Esophagus (tissue), 2 donors: Measurements from ENCODE around the gene DEFB132. TPM values are rescaled to one million over a fixed set of nuclear protein-coding genes. Genes with fewer than 3 reads are reported as not detected.
A peak's percentile ranks its signal among the peaks of the same experiment; 100 is the strongest.

Source experiments
- H3K27ac ChIP-seq, 2 donors: one replicate each; pipeline ENCODE4 v1.5.1; 2013; ENCODE audit warnings: low read depth in 2 of 2, mild to moderate bottlenecking in 2 of 2, inconsistent platforms in 1 of 2, low read length in 1 of 2, moderate library complexity in 1 of 2
- H3K27me3 ChIP-seq, 2 donors: one replicate each; pipeline ENCODE4 v1.6.1; 2013; ENCODE audit warnings: low read length in 2 of 2, control low read depth in 1 of 2, mild to moderate bottlenecking in 1 of 2; ENCODE audit not compliant: insufficient read depth in 2 of 2, control insufficient read depth in 1 of 2
- H3K36me3 ChIP-seq, 2 donors: one replicate each; pipeline ENCODE4 v1.6.1; 2013; ENCODE audit warnings: low read length in 1 of 2; ENCODE audit not compliant: control insufficient read depth in 2 of 2, insufficient read depth in 2 of 2
- H3K4me1 ChIP-seq, 2 donors: one replicate each; pipeline ENCODE4 v1.6.1; 2013; ENCODE audit warnings: low read length in 1 of 2; ENCODE audit not compliant: control insufficient read depth in 2 of 2, insufficient read depth in 2 of 2
- H3K4me3 ChIP-seq, 2 donors: one replicate each; pipeline ENCODE4 v1.5.1; 2013; ENCODE audit warnings: low read length in 2 of 2, mild to moderate bottlenecking in 2 of 2, low read depth in 1 of 2, moderate library complexity in 1 of 2
- H3K9me3 ChIP-seq, 2 donors: one replicate each; pipeline ENCODE4 v1.6.1; 2013; ENCODE audit warnings: mild to moderate bottlenecking in 2 of 2, low read depth in 1 of 2, low read length in 1 of 2, moderate library complexity in 1 of 2; ENCODE audit not compliant: control insufficient read depth in 2 of 2, insufficient read depth in 1 of 2
- WGBS, 2 donors: extraction: QIAGEN DNeasy Blood & Tissue Kit; methylation state at CpG; one replicate each; pipeline ENCODE4 v1.1.7; 2013; 5-methylcytosine and 5-hydroxymethylcytosine counted together
- polyA plus RNA-seq, 2 donors: library from polyadenylated mRNA; stranded (reverse); fragments of 200-250 nt; gene quantifications; one replicate each; pipeline ENCODE4 v1.2.3, GENCODE V29; 2013
- donor health status: healthy with polysubstance abuse.
- donor health status: Bipolar disorder and iron deficiency.

Gene DEFB132
- polyA plus RNA-seq, 2 donors: not detected

DNA sequence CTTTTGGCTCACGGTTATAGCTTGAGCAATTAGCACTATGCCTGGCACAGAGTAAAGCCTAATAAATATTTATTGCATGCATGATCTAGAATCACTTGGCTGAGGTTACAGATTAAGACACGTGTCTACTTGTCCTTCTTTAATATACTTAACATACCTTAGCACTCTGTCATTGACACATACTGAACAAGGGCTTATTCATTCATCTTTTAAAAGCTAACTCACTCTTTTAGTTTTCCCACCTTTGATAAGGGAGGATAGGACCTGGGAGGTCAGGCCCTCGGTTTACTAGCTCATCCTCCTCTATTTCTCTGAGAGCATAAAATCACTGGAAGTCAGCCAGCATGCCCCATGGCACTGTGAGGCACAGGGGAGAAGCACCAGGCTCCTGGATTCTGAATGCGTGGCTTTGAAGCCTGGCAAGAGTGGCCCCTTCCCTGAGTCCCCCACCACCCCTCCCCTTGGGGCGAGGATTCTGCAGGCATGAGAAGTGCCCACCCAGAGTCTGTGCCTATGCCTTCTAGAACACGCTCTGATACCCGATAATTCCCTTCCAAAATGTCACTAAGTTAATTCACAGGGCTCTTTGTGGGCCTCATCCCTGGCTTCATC is 51.0 kb downstream of the DEFB132 start:
- H3K9me3 ChIP-seq: no peaks in the 10 kb centered on the region
- peak overlapping the region in 1 of 2 donors; percentile 17 for H3K27ac ChIP-seq
- no peak overlapping the region for H3K4me3 ChIP-seq
- peaks cover 0 to 2% of the 10 kb centered on the region in 2 donors for H3K27me3 ChIP-seq
- H3K36me3 ChIP-seq: no peaks in the 10 kb centered on the region
- 41 to 56% methylated on average over 7 of the region's 7 CpGs for WGBS, 2 donors
- no peaks in the 10 kb centered on the region for H3K4me1 ChIP-seq

- Histone ChIP-seq H3K27me3 (no peaks in the 10 kb centered on the region), H3K9me3 (no peaks in the 10 kb centered on the region), H3K27ac (peak overlapping the region; percentile 38 to 84), H3K36me3 (no peaks in the 10 kb centered on the region), H3K4me1 (no peaks in the 10 kb centered on the region), H3K4me3 (no peak overlapping the region)
- WGBS, 2 donors: 21 to 28% methylated on average over 6 of the region's 6 CpGs
These were observed 51.8 kb downstream of the DEFB132 start for GRCh38 chr20:309306-309840.

- H3K4me1 ChIP-seq: no peaks in the 10 kb centered on the region
- no peaks in the 10 kb centered on the region for H3K27me3 ChIP-seq
- H3K36me3 ChIP-seq: no peaks in the 10 kb centered on the region
- peak overlapping the region; percentile 38 to 84 for H3K27ac ChIP-seq
- H3K4me3 ChIP-seq: peak overlapping the region; percentile 19 to 27
- WGBS, 2 donors: 18 to 32% methylated on average over 31 of the region's 31 CpGs
- no peaks in the 10 kb centered on the region for H3K9me3 ChIP-seq
These were observed 52.5 kb downstream of the DEFB132 start for GRCh38 chr20:309841-310644.

DNA sequence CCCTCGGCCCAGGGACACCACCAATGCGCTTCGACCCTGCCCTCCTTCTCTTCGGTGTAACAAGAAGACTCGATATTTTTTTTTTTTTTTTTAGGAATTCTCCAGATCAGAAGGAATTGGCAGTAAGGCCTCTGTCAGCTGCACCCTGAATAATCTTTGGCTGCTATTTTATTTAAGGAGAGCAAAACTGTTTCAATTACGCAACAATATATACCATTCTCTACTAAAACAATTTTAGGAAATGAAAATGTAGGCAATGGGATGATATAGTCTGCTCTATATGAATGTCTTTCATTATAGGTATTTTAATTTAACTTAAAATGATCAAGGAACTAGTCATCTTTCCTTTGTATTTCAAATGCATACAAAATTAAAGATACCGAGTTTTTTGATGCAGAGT is 53.1 kb downstream of the DEFB132 start:
- Histone ChIP-seq H3K4me1 (no peaks in the 10 kb centered on the region), H3K27me3 (no peaks in the 10 kb centered on the region), H3K27ac (no peak overlapping the region), H3K36me3 (no peaks in the 10 kb centered on the region), H3K9me3 (no peaks in the 10 kb centered on the region), H3K4me3 (no peak overlapping the region)
- WGBS, 2 donors: 12 to 29% methylated on average over 7 of the region's 7 CpGs

Other genes starting within 250 kb of the DEFB132 start
- gene DEFB125, start 170.1 kb upstream of the DEFB132 start, polyA plus RNA-seq: not detected
- not detected for gene DEFB126, start 115.1 kb upstream of the DEFB132 start, polyA plus RNA-seq
- not detected for gene DEFB127, start 100.3 kb upstream of the DEFB132 start, polyA plus RNA-seq
- not detected for gene DEFB128, start 68.0 kb upstream of the DEFB132 start, polyA plus RNA-seq
- gene DEFB129, start 30.5 kb upstream of the DEFB132 start, polyA plus RNA-seq: not detected
- 1 to 10 TPM; 1.9 TPM for gene C20orf96, start 33.0 kb downstream of the DEFB132 start, polyA plus RNA-seq
- gene ZCCHC3, start 39.8 kb downstream of the DEFB132 start, polyA plus RNA-seq: 1 to 10 TPM; 5.7 to 6.2 TPM
- 1 to 10 TPM; 2.2 to 2.4 TPM for gene SOX12, start 67.8 kb downstream of the DEFB132 start, polyA plus RNA-seq
- 1 to 10 TPM; 6.0 to 6.1 TPM for gene NRSN2, start 89.4 kb downstream of the DEFB132 start, polyA plus RNA-seq
- gene TRIB3, start 123.0 kb downstream of the DEFB132 start, polyA plus RNA-seq: 10 to 100 TPM in 1 of 2 donors, 1 to 10 TPM in 1; 7.6 to 21.1 TPM
- 10 to 100 TPM; 58.6 to 86.6 TPM for gene RBCK1, start 150.6 kb downstream of the DEFB132 start, polyA plus RNA-seq
- 10 to 100 TPM; 15.6 to 18.1 TPM for gene TBC1D20, start 204.8 kb downstream of the DEFB132 start, polyA plus RNA-seq